HepG2 (cell line): ENCODE measurements around the gene AKR1B15. TPM values are rescaled to one million over a fixed set of nuclear protein-coding genes. Genes with fewer than 3 reads are reported as not detected.

Experiments used
- ATAC-seq: fragments of 200-7000 bp; cut with Tn5 transposase; 3 replicates; pipeline ENCODE4 v1.9.1; 2020; ENCODE audit warnings: mild to moderate bottlenecking, moderate library complexity
- BruUV-seq: library from RNA; stranded (reverse); fragments of 400-500 nt; replicated peaks from 2 replicates; lab custom pipeline; 2021; lab: Mats Ljungman, UMichigan
- CTCF ChIA-PET: fragments of 300-600 bp; formaldehyde crosslinking; extraction: SDS; loops from one replicate; lab custom pipeline; 2021; ENCODE audit warnings: low total read pairs, inconsistent platforms, low intra/inter-chr PET ratio; lab: Yijun Ruan, JAX
- POLR2A ChIA-PET: fragments of 350-600 bp; sonication (Branson Sonifier 250); formaldehyde crosslinking; loops from one replicate; lab custom pipeline; 2020; ENCODE audit warnings: antibody characterized with exemption, inconsistent platforms; lab: Yijun Ruan, JAX
- DNase-seq: peaks from one replicate; pipeline ENCODE4 v3.0.0-alpha.2; 2015; ENCODE audit warnings: low spot score
- FAIRE-seq: peaks from 3 replicates; lab custom pipeline; 2011; peaks lifted over from hg19 to GRCh38; lab: Jason Lieb, UNC
- H2AFZ ChIP-seq: one replicate; pipeline ENCODE4 v1.6.1; 2011; ENCODE audit warnings: low read length, inconsistent platforms
- H3K27ac ChIP-seq: fragments of 300-600 bp; 3 replicates; pipeline ENCODE4 v1.8.0; 2011; ENCODE audit warnings: mixed run types, mild to moderate bottlenecking, mixed read lengths, low read length, inconsistent platforms; ENCODE audit not compliant: insufficient read depth; ENCODE audit errors: extremely low read length
- H3K27me3 ChIP-seq, 2 experiments: fragments of 200-600 bp in 1 of 2; 2 replicates in 1 of 2; 3 replicates in 1 of 2; pipeline versions ENCODE4 v1.6.0 to v1.8.0; 2011; ENCODE audit warnings: low read length in 2 of 2, mild to moderate bottlenecking in 2 of 2, moderate library complexity in 2 of 2, inconsistent platforms in 1 of 2; ENCODE audit not compliant: insufficient read depth in 2 of 2, control insufficient read depth in 1 of 2
- H3K36me3 ChIP-seq, 2 experiments: fragments of 200-600 bp in 1 of 2; replicated peaks in 1 of 2; 2 replicates in 1 of 2; 3 replicates in 1 of 2; pipeline versions ENCODE4 v1.5.1 to v1.8.0; 2011; ENCODE audit warnings: low read length in 2 of 2, inconsistent platforms in 1 of 2; ENCODE audit not compliant: insufficient read depth in 2 of 2, control insufficient read depth in 1 of 2
- H3K4me1 ChIP-seq: 2 replicates; pipeline ENCODE4 v1.5.1; 2012; ENCODE audit warnings: low read length, inconsistent platforms; ENCODE audit not compliant: insufficient read depth
- H3K4me2 ChIP-seq: 2 replicates; pipeline ENCODE4 v1.6.0; 2011; ENCODE audit warnings: low read depth, low read length, inconsistent platforms
- H3K4me3 ChIP-seq, 3 experiments: fragments of 200-600 bp in 1 of 3; sonication (generic), shearing (Covaris generic) in 1 of 3; replicated peaks in 1 of 3; 2 replicates each; pipeline ENCODE4 v1.5.1; 2011 to 2016; ENCODE audit warnings: low read length in 3 of 3, inconsistent platforms in 2 of 3, low read depth in 2 of 3, mild to moderate bottlenecking in 2 of 3, control low read depth in 1 of 3, mixed read lengths in 1 of 3; ENCODE audit not compliant: insufficient read depth in 1 of 3
- H3K79me2 ChIP-seq: one replicate; pipeline ENCODE4 v1.6.1; 2011; ENCODE audit warnings: low read length, inconsistent platforms; ENCODE audit not compliant: insufficient read depth
- H3K9ac ChIP-seq: 2 replicates; pipeline ENCODE4 v1.6.0; 2011; ENCODE audit warnings: mild to moderate bottlenecking, low read depth, low read length, inconsistent platforms; ENCODE audit not compliant: insufficient read depth
- H3K9me3 ChIP-seq: 2 replicates; pipeline ENCODE4 v1.5.1; 2012; ENCODE audit warnings: mild to moderate bottlenecking, low read length
- H4K20me1 ChIP-seq: 2 replicates; pipeline ENCODE4 v1.6.0; 2011; ENCODE audit warnings: inconsistent platforms, mild to moderate bottlenecking, low read length, moderate library complexity; ENCODE audit not compliant: insufficient read depth
- ARID3A ChIP-seq: IDR thresholded peaks from 2 replicates; pipeline ENCODE4 v1.6.1; 2012; ENCODE audit warnings: low read depth, low read length, improper control_type of control experiment
- BCL6 ChIP-seq: IDR thresholded peaks from 2 replicates; pipeline ENCODE4 v1.6.1; 2016; ENCODE audit warnings: missing genetic modification reagents, missing compliant biosample characterization
- CEBPG ChIP-seq: IDR thresholded peaks from 2 replicates; pipeline ENCODE4 v1.6.1; 2016
- IRF1 ChIP-seq: sonication (generic); formaldehyde crosslinking; IDR thresholded peaks from 2 replicates; pipeline ENCODE4 v1.4.0; 2020; ENCODE audit warnings: low read depth, mild to moderate bottlenecking, missing genetic modification reagents
- MIXL1 ChIP-seq: IDR thresholded peaks from 2 replicates; pipeline ENCODE4 v1.6.1; 2016
- SMC3 ChIP-seq: IDR thresholded peaks from 2 replicates; pipeline ENCODE4 v1.6.1; 2011; ENCODE audit warnings: low read length, improper control_type of control experiment
- STAG1 ChIP-seq: sonication (generic); formaldehyde crosslinking; IDR thresholded peaks from 2 replicates; pipeline ENCODE4 v1.4.0; 2020; ENCODE audit warnings: missing genetic modification reagents
- TEF ChIP-seq: sonication (generic); formaldehyde crosslinking; IDR thresholded peaks from 2 replicates; pipeline ENCODE4 v1.5.0; 2020; ENCODE audit warnings: missing genetic modification reagents
- TFAP4 ChIP-seq: sonication (generic); IDR thresholded peaks from 2 replicates; pipeline ENCODE4 v1.6.1; 2016; ENCODE audit warnings: low read depth, borderline replicate concordance
- ZBED4 ChIP-seq: sonication (generic); formaldehyde crosslinking; IDR thresholded peaks from 2 replicates; pipeline ENCODE4 v1.4.0; 2020; ENCODE audit warnings: missing genetic modification reagents, borderline replicate concordance
- ZNF879 ChIP-seq: sonication (generic); formaldehyde crosslinking; IDR thresholded peaks from 2 replicates; pipeline ENCODE4 v1.8.1; 2023; ENCODE audit warnings: missing genetic modification reagents
- WGBS: methylation state at CpG from one replicate; pipeline ENCODE4 v1.1.6; 2017; ENCODE audit warnings: low lambda C conversion rate; 5-methylcytosine and 5-hydroxymethylcytosine counted together
- in situ Hi-C: cut with HindIII; loops from 2 replicates; pipeline ENCODE4 v1.10.0; 2017; ENCODE audit warnings: low pct_unique_long_range_greater_than_20kb; ENCODE audit not compliant: extremely low pct_ligation_motif_present
- intact Hi-C: fragments of 100-400 bp; cut with micrococcal nuclease; formaldehyde crosslinking; loops from one replicate; pipeline ENCODE4 v1.10.0; 2022; ENCODE audit not compliant: unreplicated experiment
- polyA plus RNA-seq, 8 experiments: library from polyadenylated mRNA; depleted of rRNA in 3 of 8; stranded (reverse) in 7 of 8; unstranded in 1 of 8; fragments of >200 nt; fragmentation: Illumina TruSeq in 4 of 8; extraction: Trizol in 4 of 8; gene quantifications; 2 replicates each; pipeline versions ENCODE4 v1.2.1 to v1.2.3, GENCODE V29; 2011 to 2016; ENCODE audit warnings: low read depth in 4 of 8, missing spikeins in 1 of 8, mixed read lengths in 1 of 8; ENCODE audit not compliant: insufficient read depth in 1 of 8
- total RNA-seq, 5 experiments: library from RNA; depleted of rRNA; stranded (reverse); fragments of >200 nt; fragmentation: Illumina TruSeq; extraction: Trizol; gene quantifications; 2 replicates each; pipeline ENCODE4 v1.2.3, GENCODE V29; 2016; ENCODE audit warnings: low read depth in 1 of 5
- TF ChIP-seq, protein P1 (sequence below): sonication (generic); formaldehyde crosslinking; IDR thresholded peaks from 2 replicates; pipeline ENCODE4 v1.5.0; 2020; ENCODE audit warnings: mild to moderate bottlenecking, missing genetic modification reagents, moderate library complexity

Gene AKR1B15
- total and polyA plus RNA-seq, 2 of the 13 experiments (the other 11 are each of a cell fraction or from before 2014, with no cell fraction given): 0.77 TPM; not detected in 1

- ATAC-seq: peak; percentile 73
- Histone ChIP-seq H3K9me3 (no peaks in the 10 kb centered on the region), H3K79me2 (no peaks in the 10 kb centered on the region), H3K4me3 (no peak overlapping the region), H3K4me2 (no peak overlapping the region), H4K20me1 (no peaks in the 10 kb centered on the region), H3K9ac (no peak overlapping the region), H3K27me3 (peaks cover 2 to 5% of the 10 kb centered on the region in 2 experiments; a peak in 3 of 5 replicates), H3K4me1 (no peaks in the 10 kb centered on the region), H3K36me3 (no peaks in the 10 kb centered on the region), H2AFZ (no peak overlapping the region), H3K27ac (no peak overlapping the region)
- BruUV-seq: no TSS peak
- ChIA-PET CTCF (interaction anchor here (1.0 to 4.8 kb wide), 6 partner anchors 33 to 91 kb away, joined by 3 to 68 read pairs (median 6); no protein-coding TSS in a partner anchor), POLR2A (no interaction called here)
- in situ Hi-C loops (loop anchor here (5.0 kb wide), 2 partner anchors 82 to 88 kb away; no protein-coding TSS in a partner anchor), intact Hi-C loops (loop anchor here (1.0 to 2.0 kb wide), 2 partner anchors 38 to 92 kb away; no protein-coding TSS in a partner anchor)
- no peak for FAIRE-seq
- TF ChIP-seq CEBPG (CRISPR knock-in tag) (0 out of 2 replicates have a peak, but pooled peaks have one; percentile 22), TFAP4 (0 out of 2 replicates have a peak, but pooled peaks have one; percentile 20), STAG1 (CRISPR knock-in tag) (peak; percentile 58), BCL6 (CRISPR knock-in tag) (0 out of 2 replicates have a peak, but pooled peaks have one; percentile 16), MIXL1 (peak; percentile 84), ZBED4 (CRISPR knock-in tag) (no peak), IRF1 (CRISPR knock-in tag) (no peak), ARID3A (peak; percentile 64), TEF (CRISPR knock-in tag) (peak; percentile 86; the same call in 1 of the 2 replicates), ZNF879 (CRISPR knock-in tag) (no peak), SMC3 (peak; percentile 65)
- TF ChIP-seq, protein P1, sequence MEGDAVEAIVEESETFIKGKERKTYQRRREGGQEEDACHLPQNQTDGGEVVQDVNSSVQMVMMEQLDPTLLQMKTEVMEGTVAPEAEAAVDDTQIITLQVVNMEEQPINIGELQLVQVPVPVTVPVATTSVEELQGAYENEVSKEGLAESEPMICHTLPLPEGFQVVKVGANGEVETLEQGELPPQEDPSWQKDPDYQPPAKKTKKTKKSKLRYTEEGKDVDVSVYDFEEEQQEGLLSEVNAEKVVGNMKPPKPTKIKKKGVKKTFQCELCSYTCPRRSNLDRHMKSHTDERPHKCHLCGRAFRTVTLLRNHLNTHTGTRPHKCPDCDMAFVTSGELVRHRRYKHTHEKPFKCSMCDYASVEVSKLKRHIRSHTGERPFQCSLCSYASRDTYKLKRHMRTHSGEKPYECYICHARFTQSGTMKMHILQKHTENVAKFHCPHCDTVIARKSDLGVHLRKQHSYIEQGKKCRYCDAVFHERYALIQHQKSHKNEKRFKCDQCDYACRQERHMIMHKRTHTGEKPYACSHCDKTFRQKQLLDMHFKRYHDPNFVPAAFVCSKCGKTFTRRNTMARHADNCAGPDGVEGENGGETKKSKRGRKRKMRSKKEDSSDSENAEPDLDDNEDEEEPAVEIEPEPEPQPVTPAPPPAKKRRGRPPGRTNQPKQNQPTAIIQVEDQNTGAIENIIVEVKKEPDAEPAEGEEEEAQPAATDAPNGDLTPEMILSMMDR (CRISPR knock-in tag): peak; percentile 72
- WGBS: 3% methylated on average over 4 of the region's 4 CpGs
- peak; percentile 66 for DNase-seq
These were observed 34.2 kb upstream of the AKR1B15 start for GRCh38 chr7:134514663-134515062.
